ENCODE results near the gene IKZF1. TPM values are rescaled to one million over a fixed set of nuclear protein-coding genes. Genes with fewer than 3 reads are reported as not detected.

Gene IKZF1
- total and polyA plus RNA-seq, 2 of the 4 experiments (the other 2 are of a cell fraction) = not detected

DNA sequence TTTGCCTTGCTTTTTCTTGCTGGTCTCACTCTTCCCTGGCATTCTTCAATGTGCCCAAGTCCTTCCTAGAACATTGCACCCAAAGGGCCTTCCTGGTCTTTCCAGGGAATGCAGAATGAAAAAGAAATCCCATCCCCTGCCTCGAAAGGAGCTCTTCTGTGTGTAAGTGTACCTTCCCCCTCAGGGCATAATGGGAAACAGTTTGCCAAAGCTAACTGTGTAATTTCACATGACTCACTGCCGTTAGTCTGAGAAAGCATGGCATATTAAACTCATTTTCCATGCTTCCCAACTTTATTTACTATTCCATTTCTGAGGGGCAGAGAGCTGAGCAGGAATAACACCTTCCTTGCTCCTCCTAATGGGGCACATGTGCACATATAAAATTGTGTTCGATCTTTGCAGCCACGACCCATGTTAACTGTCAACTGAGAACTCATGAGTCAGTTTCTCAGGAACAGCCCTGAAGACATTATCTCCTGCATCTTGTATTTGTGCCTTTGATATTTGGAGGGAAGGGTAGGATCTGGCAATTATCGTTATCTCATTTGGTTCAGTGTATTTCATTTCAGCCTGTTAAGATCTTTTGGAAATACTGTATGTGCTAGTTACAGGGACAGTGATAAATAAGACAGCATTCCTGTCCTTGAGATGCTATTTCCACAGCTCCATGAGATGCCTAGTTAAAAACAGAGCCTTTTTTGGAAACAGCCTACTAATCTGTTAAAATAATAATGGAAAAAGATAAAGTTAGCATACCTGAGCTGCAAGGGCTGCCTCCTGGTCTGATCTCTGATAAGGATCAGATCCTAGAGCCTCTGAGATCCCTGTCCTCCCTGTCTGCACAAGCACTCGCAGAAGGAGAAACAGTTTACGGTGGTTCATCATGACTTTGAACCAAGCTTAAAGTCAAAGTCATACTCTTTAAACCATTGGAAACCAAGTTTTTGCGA is 42.3 kb downstream of the IKZF1 start:
- intact Hi-C loops (cut with micrococcal nuclease) (no loop called here), in situ Hi-C loops (cut with MboI; ENCODE audit: low sequenced_read_pairs) (no loop called here), dilution Hi-C loops (cut with HindIII; ENCODE audit: low sequenced_read_pairs, unreplicated experiment) (no loop called here)
- H4K5ac ChIP-seq (ENCODE audit: low read depth, low read length) = no peak overlapping the region
- H3K27me3 ChIP-seq (ENCODE audit: control insufficient read depth, insufficient read depth, low read length) = peaks cover 2% of the 10 kb centered on the region; the same call in 1 of the 2 replicates
- H3K18ac ChIP-seq (ENCODE audit: low read depth, low read length) = no peak overlapping the region
- no peak overlapping the region for H2BK120ac ChIP-seq (ENCODE audit: low read depth, low read length)
- H2BK15ac ChIP-seq (ENCODE audit: low read depth, low read length) = no peak overlapping the region
- no peak overlapping the region for H4K8ac ChIP-seq (ENCODE audit: low read depth in 2 of 2, low read length in 2 of 2)
- no peak for ATAC-seq (ENCODE audit: low read depth)
- H3K9ac ChIP-seq (ENCODE audit: low read depth, low read length) = no peak overlapping the region
- H3K4me2 ChIP-seq (ENCODE audit: low read depth, low read length) = no peak overlapping the region
- no peaks in the 10 kb centered on the region for H3K9me3 ChIP-seq (ENCODE audit: control insufficient read depth, insufficient read depth, low read length)
- POLR2A ChIA-PET (ENCODE audit: unreplicated experiment) = no interaction called here
- H3K4ac ChIP-seq (ENCODE audit: low read depth, low read length) = no peak overlapping the region
- H3K14ac ChIP-seq (replicated peaks; ENCODE audit: low read depth, low read length) = no peak overlapping the region
- no TSS peak for BruUV-seq (replicated peaks)
- WGBS, 2 experiments (ENCODE audit: extremely low coverage in 2 of 2, insufficient read length in 1 of 2) = 73% methylated on average over 2 of the region's 8 CpGs; no CpG with 5 or more reads in 1 of the 2 experiments
- no peaks in the 10 kb centered on the region for H3K9me1 ChIP-seq (ENCODE audit: insufficient read depth, low read length)
- no peak overlapping the region for H2AK5ac ChIP-seq (ENCODE audit: low read depth, low read length)
- no peaks in the 10 kb centered on the region for H4K20me1 ChIP-seq (ENCODE audit: insufficient read depth, low read length)
- H2AK9ac ChIP-seq (replicated peaks; ENCODE audit: low read depth, low read length, poor library complexity) = no peak overlapping the region
- no peak overlapping the region for H2AFZ ChIP-seq (replicated peaks; ENCODE audit: low read length, poor library complexity)
- no peak overlapping the region for H3K4me3 ChIP-seq (ENCODE audit: insufficient read depth, low read depth, low read length)
- no peak overlapping the region for H4K91ac ChIP-seq (ENCODE audit: insufficient read depth, low read depth, low read length)
- no peak overlapping the region for H2BK5ac ChIP-seq (ENCODE audit: low read depth, low read length, poor library complexity, severe bottlenecking)
- no peak overlapping the region for H3K27ac ChIP-seq (ENCODE audit: insufficient read depth, low read length)
- H3K56ac ChIP-seq (ENCODE audit: extremely low read depth, insufficient read depth, low read length) = no peak overlapping the region
- no peak for DNase-seq
- TF ChIP-seq SMC3 (IDR thresholded peaks at IDR 0.05; ENCODE audit: low read depth, low read length) = no peak
- TF ChIP-seq POLR2A (IDR thresholded peaks at IDR 0.05; ENCODE audit: low read depth, low read length) = no peak
- TF ChIP-seq CTCF (conservative IDR thresholded peaks at IDR 0.05; ENCODE audit: low read depth, low read length) = no peak
- TF ChIP-seq MAZ (IDR thresholded peaks at IDR 0.05; ENCODE audit: borderline replicate concordance, low read depth, low read length) = no peak
- no peak for TF ChIP-seq RAD21 (IDR thresholded peaks at IDR 0.05; ENCODE audit: low read length)
- no peak for TF ChIP-seq FOS (IDR thresholded peaks at IDR 0.05; ENCODE audit: low read depth, low read length)
- no peak for TF ChIP-seq NFE2L2 (IDR thresholded peaks at IDR 0.05; ENCODE audit: low read depth, low read length)
- no peak for TF ChIP-seq MXI1 (IDR thresholded peaks at IDR 0.05; ENCODE audit: borderline replicate concordance, low read depth, low read length)
- no peak for TF ChIP-seq RCOR1 (IDR thresholded peaks at IDR 0.05; ENCODE audit: insufficient replicate concordance, low read length)
- TF ChIP-seq, protein P1, sequence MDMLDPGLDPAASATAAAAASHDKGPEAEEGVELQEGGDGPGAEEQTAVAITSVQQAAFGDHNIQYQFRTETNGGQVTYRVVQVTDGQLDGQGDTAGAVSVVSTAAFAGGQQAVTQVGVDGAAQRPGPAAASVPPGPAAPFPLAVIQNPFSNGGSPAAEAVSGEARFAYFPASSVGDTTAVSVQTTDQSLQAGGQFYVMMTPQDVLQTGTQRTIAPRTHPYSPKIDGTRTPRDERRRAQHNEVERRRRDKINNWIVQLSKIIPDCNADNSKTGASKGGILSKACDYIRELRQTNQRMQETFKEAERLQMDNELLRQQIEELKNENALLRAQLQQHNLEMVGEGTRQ (IDR thresholded peaks at IDR 0.05; ENCODE audit: low read depth, low read length) = no peak
- TF ChIP-seq, protein P2, sequence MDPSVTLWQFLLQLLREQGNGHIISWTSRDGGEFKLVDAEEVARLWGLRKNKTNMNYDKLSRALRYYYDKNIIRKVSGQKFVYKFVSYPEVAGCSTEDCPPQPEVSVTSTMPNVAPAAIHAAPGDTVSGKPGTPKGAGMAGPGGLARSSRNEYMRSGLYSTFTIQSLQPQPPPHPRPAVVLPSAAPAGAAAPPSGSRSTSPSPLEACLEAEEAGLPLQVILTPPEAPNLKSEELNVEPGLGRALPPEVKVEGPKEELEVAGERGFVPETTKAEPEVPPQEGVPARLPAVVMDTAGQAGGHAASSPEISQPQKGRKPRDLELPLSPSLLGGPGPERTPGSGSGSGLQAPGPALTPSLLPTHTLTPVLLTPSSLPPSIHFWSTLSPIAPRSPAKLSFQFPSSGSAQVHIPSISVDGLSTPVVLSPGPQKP (IDR thresholded peaks at IDR 0.05; ENCODE audit: borderline replicate concordance, low read depth, low read length) = no peak
- TF ChIP-seq MAFK (IDR thresholded peaks at IDR 0.05; ENCODE audit: low read depth, low read length) = no peak
- no peaks in the 10 kb centered on the region for H3K79me1 ChIP-seq (ENCODE audit: low read depth in 1 of 2, low read length in 2 of 2)
- H3K4me1 ChIP-seq (ENCODE audit: control insufficient read depth, insufficient read depth, low read length) = no peaks in the 10 kb centered on the region
- H3K36me3 ChIP-seq (ENCODE audit: control insufficient read depth, insufficient read depth, low read length) = no peaks in the 10 kb centered on the region
- no peak overlapping the region for H3K23ac ChIP-seq (ENCODE audit: low read depth, low read length)
- H2BK20ac ChIP-seq (ENCODE audit: low read depth, low read length) = no peak overlapping the region
- CTCF ChIA-PET = no interaction called here
